Measurements from ENCODE around the gene MEIOB.
"Not testable (repeated sequence)": the region's sequence is repeated elsewhere in the genome, so short reads cannot be mapped to it uniquely, and the experiment has no call there.

The MEIOB gene, protein sequence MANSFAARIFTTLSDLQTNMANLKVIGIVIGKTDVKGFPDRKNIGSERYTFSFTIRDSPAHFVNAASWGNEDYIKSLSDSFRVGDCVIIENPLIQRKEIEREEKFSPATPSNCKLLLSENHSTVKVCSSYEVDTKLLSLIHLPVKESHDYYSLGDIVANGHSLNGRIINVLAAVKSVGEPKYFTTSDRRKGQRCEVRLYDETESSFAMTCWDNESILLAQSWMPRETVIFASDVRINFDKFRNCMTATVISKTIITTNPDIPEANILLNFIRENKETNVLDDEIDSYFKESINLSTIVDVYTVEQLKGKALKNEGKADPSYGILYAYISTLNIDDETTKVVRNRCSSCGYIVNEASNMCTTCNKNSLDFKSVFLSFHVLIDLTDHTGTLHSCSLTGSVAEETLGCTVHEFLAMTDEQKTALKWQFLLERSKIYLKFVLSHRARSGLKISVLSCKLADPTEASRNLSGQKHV

DNA sequence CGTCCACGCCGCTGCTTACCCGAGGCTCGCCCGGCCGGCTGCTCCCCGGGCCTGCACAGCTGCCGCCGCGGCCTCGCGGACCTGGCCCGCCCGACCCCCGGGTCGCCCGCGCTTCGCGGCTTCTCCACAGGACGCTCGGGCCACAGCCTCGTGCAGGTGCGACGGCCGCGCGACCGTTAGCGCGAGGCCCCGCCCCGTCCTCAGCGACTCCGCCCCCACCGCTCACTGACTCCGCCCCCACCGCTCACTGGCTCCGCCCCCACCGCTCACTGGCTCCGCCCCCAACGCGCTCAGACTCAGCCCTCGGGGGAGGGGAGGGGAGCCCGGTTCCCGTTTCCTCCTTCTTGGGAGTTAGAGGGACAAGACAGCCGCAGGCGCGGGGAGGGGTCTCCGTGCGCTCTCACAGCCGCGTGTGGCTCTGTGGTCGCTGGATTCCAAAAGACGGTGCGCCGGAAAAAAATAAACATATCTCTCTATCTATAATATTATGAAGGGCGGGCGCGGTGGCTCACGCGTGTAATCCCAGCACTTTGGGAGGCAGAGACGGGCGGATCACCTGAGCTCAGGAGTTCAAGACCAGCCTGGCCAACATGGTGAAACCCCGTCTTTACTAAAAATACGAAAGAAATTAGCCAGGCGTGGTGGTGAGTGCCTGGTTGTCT lies at the start of gene MEIOB:
MEIOB (minus strand) TSS at position 191 of the 662 bp plus-strand sequence. CDS start 3,989 bp downstream, outside the sequence.
- DNase-seq, result no peak

DNA sequence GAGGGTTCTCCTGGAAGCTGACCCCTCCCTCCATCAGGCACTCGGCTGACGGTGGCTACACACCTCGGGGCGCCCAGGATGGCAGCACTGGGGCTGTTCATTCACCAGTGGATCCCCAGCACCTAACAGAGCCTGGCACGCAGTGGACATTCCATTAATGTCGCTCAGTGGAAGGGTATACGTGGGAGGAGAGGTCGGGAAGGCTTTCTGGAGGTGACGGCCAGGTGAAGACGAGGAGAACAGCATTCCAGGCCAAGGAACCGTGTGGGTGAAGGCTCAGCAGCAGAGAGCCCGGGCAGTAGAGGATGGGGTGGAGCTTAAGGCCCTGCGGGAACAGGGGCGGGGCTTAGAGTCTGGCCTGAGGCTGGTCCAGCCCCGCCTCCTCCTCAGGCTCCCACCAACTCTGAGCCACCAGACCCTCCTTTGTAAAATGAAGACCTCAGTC lies 48.8 kb upstream of the MEIOB start:
- DNase-seq, result peak; percentile 27

DNA sequence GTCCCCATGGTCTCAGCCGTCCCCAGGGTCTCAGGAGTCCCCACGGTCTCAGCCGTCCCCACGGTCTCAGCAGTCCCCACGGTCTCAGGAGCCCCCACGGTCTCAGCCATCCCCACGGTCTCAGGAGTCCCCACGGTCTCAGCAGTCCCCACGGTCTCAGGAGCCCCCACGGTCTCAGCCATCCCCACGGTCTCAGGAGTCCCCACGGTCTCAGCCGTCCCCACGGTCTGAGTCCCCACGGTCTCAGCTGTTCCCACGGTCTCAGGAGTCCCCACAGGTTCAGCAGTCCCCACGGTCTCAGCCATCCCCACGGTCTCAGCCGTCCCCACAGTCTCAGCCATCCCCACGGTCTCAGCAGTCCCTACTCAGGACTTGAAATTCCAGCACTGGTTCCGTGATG lies 48.2 kb upstream of the MEIOB start:
- not testable (repeated sequence) for DNase-seq

DNA sequence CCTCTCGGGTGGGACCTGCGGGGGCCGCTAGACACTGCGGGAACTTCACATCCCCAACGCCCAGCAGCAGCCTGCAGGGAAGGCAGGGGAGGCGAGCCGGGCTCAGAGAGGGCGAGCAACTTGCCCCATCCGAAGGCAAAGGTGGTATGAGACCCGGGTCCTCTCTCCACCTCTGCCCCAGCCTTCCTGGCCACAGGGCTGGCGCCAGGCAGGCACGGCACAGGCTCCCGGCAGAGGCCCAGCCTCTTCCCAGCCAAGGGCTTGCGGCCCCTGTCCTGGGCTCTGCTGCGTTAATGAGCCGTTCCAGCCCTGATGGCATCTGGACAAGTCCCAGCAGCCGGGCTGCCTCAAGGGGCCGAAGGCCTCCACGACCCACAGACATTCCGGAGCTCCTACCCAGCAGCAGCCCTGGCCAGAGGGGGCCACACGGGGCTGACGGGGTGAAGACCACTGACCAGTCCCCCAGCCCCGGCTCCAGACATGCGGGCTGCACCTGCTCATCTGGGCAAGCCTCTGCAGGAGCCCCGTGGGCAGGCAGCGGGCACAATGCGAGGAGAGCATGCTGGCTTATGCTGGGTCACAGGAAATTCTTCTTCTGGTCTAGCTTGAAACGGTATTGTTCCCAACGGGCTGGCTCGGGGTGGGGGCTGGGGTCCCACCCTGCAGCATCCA lies 47.5 kb upstream of the MEIOB start:
- no peak for DNase-seq

DNA sequence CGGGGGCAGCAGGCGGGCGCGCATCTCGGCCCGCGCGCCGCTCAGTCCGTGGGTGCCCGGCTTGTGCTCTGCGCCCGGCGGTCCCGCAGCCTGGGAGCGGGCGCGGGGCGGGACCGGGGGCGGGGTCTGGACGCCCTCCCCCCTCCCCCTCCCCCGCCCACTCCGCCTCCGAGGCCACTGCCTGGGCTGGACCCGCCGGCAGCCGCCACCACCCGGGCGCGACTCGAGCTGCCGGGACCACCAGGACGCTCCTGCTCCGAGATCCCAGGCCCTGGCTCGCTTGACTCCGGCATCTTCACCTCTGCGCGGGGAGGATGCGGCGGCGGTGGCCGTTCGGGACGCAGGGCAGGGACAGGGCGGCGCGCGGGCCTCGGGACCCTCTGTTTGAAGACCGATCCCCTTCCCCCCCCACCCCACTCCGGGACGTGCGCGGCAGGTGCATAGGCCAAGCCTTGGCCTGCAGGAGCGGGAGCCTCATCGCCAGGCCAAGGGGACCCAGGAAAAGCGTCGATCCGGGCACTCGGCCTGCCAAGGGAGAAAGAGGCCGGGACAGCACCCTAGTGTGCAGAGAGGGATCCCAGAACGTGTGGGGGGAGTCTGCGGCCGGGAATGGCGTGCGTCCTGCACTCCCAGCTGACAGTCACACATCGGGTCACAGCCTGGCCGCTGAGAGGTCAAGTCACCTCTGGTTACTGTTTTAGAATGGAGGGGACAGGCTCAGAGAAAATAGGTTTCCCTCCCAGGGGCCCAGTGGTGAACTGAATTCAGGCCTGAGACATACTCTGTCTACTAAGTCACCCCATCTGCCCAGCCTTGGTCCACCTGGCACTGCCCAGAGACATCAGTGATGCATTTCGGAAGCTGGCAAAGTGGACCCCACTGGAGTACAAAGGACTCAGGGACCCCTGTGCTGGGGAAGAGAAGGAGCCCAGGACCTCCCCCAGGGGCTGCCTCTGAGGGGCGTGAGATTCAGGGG lies 46.7 kb upstream of the MEIOB start, which contains the start of gene HS3ST6:
HS3ST6 (minus strand) TSS at position 65 of the 976 bp plus-strand sequence. CDS start 92 bp downstream, outside the sequence.
- DNase-seq, result no peak

- DNase-seq, result no peak
Observed at GRCh38 chr16:1917665-1918350, 45.8 kb upstream of the MEIOB start.

- DNase-seq, result no peak
Observed at GRCh38 chr16:1917056-1917664, 45.2 kb upstream of the MEIOB start.

DNA sequence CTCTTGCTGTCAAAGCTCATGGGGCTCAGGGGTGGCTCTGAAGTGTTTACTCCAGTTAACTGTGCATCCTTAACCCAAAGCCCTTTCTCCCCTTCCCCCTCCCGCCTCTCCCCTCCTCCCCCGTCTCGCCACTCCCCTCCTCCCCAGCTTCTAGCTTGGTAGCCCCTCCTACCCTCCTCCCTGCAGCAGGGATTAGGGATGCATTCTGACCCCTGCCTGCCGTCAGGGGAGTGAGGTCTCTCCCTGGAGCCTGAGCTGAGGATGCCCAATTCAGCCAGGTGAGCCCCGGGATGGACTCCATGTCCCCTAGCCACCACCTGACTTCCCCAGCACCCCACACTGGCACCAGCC lies 44.7 kb upstream of the MEIOB start:
- DNase-seq, result no peak

GRCh38 chr16:1915732-1916639 lies 44.0 kb upstream of the MEIOB start:
- DNase-seq, result no peak

DNA sequence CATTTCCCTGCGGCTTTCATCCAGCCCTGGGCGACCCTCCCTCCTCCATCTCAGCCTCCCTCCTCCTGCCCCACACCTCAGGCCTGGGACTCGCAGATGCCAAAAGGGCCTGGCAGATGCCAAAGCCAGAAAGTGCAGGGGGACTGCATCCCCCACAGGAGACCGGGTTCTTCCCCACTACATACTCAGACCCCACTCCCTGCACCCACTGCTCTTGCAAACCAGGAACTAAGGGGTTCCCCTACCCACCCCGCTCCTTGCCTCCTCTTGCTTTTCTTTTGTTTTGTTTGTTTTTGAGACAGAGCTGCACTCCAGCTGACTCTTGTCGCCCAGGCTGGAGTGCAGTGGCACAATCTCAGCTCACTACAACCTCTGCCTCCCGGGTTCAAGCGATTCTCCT lies 43.0 kb upstream of the MEIOB start:
- no peak for DNase-seq

DNA sequence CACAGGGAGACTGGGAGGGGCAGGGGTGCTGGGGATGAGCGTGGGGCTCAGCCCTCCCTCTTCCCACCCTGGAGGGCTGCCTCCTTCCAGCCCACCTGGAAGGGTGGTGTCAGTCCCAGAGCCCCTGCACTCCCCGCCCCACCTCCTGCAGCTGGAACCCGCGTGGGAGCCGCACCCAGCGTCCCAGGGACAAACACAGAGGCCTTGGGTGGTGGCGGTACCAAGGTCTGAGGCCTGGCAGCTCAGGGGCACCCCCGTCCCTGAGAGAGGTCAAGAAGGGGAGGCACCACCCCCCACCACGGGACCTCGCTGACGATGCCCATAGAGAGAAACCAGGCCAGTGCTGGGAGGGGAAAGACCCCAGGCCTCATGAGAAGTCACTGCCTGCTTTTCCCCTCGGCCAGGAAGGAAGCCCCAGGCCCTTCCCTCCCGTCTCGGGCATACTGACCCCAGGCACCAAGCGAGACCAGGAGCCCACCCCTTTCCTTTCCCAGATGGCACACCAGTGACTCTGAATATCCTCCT lies 42.2 kb upstream of the MEIOB start:
- no peak for DNase-seq

GRCh38 chr16:1913327-1914083 lies 41.5 kb upstream of the MEIOB start:
- DNase-seq, result no peak

DNA sequence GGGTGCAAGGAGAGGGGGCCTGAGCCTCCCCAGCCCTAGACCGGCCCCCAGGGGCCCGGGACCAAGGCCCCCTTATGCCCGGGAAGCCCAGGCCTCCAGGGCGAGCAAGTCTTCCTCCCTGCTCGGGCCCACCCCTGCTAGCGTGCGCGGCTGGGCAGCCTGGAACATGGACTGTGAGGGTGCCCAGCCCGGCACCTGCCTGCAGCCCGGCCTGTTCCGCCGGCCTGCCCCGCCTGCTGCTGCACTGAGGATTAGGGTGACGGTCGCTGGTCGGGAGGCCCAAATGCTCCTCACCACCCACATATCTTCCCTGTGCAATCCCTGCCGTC lies 40.2 kb upstream of the MEIOB start:
- DNase-seq, result no peak

- DNase-seq, result no peak
Observed at GRCh38 chr16:1911467-1912214, 39.7 kb upstream of the MEIOB start.

DNA sequence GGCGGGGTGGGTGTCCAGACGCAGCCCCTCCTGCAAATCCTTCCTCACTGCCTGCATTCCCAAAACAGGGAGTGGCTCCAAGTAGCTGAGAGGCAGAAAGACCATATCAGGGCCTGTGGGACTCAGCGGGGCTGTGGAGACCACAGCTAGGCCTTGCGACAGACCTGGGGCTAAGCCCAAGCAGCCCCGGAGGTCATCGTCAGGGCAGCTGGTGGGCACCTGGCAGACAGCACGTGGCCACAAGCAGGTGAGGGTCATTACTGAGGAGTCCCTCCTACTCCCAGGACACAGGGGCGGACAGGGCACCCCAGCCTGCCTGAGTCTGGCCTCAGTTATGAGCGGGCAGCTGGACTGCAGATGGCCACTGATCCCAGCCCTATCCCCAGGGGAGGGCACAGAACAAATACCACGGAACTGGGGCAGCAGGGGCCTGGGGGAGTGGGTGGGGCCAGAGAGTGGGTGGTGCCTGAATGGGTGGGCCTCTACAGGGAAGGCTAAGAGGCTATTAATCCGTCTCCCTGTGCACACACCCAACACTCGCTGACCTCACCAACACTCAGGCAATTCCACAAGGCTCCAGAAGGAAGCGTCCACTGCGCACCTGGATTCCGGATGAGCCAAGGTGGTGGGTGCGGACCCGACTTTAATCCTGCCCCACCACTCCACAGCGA lies 37.7 kb upstream of the MEIOB start:
- DNase-seq, result no peak

- DNase-seq, result no peak
Observed at GRCh38 chr16:1908983-1909382, 37.0 kb upstream of the MEIOB start.

- no peak for DNase-seq
Observed at GRCh38 chr16:1908184-1908583, 36.2 kb upstream of the MEIOB start.

Data from DMS 273 treated with DMSO at 0.1 percent for 48 hours (cell line).